Endodermal cell (in vitro differentiated cells): Measurements from ENCODE around the gene MICAL3. TPM values are rescaled to one million over a fixed set of nuclear protein-coding genes. Genes with fewer than 3 reads are reported as not detected.
"Not testable (repeated sequence)": the region's sequence is repeated elsewhere in the genome, so short reads cannot be mapped to it uniquely, and the experiment has no call there.

Experiments
- DNase-seq: peaks from one replicate; pipeline ENCODE4 v3.0.0-alpha.2; 2017
- H3K27ac ChIP-seq: 2 replicates; pipeline ENCODE4 v1.5.1; 2013; ENCODE audit warnings: mild to moderate bottlenecking, low read depth, low read length, moderate library complexity
- H3K27me3 ChIP-seq: 2 replicates; pipeline ENCODE4 v1.6.1; 2013; ENCODE audit warnings: mild to moderate bottlenecking, low read length, moderate library complexity; ENCODE audit not compliant: insufficient read depth, control insufficient read depth, poor library complexity, severe bottlenecking
- H3K36me3 ChIP-seq: 2 replicates; pipeline ENCODE4 v1.7.0; 2013; ENCODE audit warnings: mild to moderate bottlenecking, low read length, moderate library complexity; ENCODE audit not compliant: control insufficient read depth, insufficient read depth
- H3K4me1 ChIP-seq: one replicate; pipeline ENCODE4 v1.7.0; 2013; ENCODE audit warnings: low read length; ENCODE audit not compliant: control insufficient read depth, insufficient read depth
- H3K4me3 ChIP-seq: 2 replicates; pipeline ENCODE4 v1.5.1; 2013; ENCODE audit warnings: mild to moderate bottlenecking, low read length, moderate library complexity
- H3K9ac ChIP-seq: 2 replicates; pipeline ENCODE4 v1.6.1; 2013; ENCODE audit warnings: mild to moderate bottlenecking, low read length, moderate library complexity; ENCODE audit not compliant: poor library complexity, severe bottlenecking; ENCODE audit errors: extremely low read depth
- H3K9me3 ChIP-seq: 2 replicates; pipeline ENCODE4 v1.6.1; 2013; ENCODE audit warnings: mild to moderate bottlenecking, low read length, moderate library complexity; ENCODE audit not compliant: control insufficient read depth
- H3K27ac Mint-ChIP-seq: 2 replicates; pipeline ENCODE4 v1.8.0; 2020; ENCODE audit warnings: mixed read lengths
- H3K27me3 Mint-ChIP-seq: 2 replicates; pipeline ENCODE4 v1.8.0; 2021; ENCODE audit warnings: mild to moderate bottlenecking, mixed read lengths; ENCODE audit not compliant: insufficient read depth
- H3K36me3 Mint-ChIP-seq: 2 replicates; pipeline ENCODE4 v1.8.0; 2020; ENCODE audit warnings: low read depth, mixed read lengths
- H3K4me1 Mint-ChIP-seq: 2 replicates; pipeline ENCODE4 v1.8.0; 2020; ENCODE audit warnings: mixed read lengths
- H3K4me3 Mint-ChIP-seq: 2 replicates; pipeline ENCODE4 v1.8.0; 2020; ENCODE audit warnings: mild to moderate bottlenecking, moderate library complexity, mixed read lengths
- H3K9me3 Mint-ChIP-seq: 2 replicates; pipeline ENCODE4 v1.8.0; 2020; ENCODE audit warnings: mild to moderate bottlenecking, mixed read lengths
- CTCF ChIP-seq: fragments of 200-600 bp; sonication (generic); conservative IDR thresholded peaks from 2 replicates; pipeline ENCODE4 v1.5.0; 2021; ENCODE audit warnings: antibody characterized with exemption, mild to moderate bottlenecking
- WGBS, 2 experiments: methylation state at CpG; one replicate each; pipeline versions ENCODE4 v1.1.5 to v1.1.7; 2013; ENCODE audit warnings: missing lambda C conversion rate in 2 of 2, mixed read lengths in 1 of 2; ENCODE audit not compliant: insufficient coverage in 1 of 2, insufficient read length in 1 of 2; 5-methylcytosine and 5-hydroxymethylcytosine counted together
- total RNA-seq, 2 donors: library from RNA; stranded (reverse); fragmentation: NEBNext Ultra II Directional in 1 of 2; extraction: Animal tissue kit (Norgen Biotek cat#: 25700) in 1 of 2; gene quantifications; 2 replicates in 1 of 2; 3 replicates in 1 of 2; pipeline ENCODE4 v1.2.1, GENCODE V29; 2021

Gene MICAL3
- total RNA-seq, 2 donors from 2014 or later = 42.8 to 48.1 TPM

DNA sequence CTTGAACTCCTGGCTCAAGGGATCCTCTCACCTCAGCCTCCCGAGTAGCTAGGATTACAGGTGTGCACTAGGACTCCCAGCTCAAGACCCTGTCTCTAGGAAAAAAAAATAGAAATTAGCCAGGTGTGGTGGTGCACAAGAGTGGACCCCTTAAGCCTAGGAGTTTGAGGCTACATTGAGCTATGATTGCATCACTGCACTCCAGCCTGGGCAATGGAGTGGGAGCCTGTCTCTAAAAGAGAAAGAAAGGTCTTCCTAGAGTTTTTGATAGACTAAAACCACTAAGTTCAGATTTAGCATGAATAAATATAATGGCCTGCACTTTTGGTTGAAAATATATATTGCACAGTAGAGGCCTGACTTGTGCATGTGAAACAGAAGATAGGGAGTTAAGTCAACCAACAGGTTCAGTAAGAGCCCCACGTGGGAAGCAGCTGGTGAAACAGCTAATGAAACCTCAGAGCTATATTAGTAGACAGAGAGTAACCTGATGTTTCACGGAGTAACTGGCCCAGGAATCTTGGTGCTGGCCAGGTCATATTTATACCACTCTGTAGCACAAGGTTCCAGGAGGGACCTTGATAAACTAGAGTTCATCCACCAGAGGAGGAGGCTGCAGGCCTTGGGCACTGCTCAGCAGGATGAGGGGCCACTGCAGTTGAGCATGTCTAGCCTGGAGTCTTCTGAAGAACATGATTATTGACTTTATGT is 4.6 kb upstream of the MICAL3 start:
- H3K36me3 Mint-ChIP-seq = no peaks in the 10 kb centered on the region
- no peak overlapping the region for H3K9ac ChIP-seq
- no peak overlapping the region for H3K4me3 Mint-ChIP-seq
- WGBS, 2 experiments = 70 to 96% methylated on average over 2 to 3 of the region's 3 CpGs
- H3K27ac ChIP-seq = no peak overlapping the region
- H3K9me3 ChIP-seq = no peaks in the 10 kb centered on the region
- H3K4me1 ChIP-seq = no peaks in the 10 kb centered on the region
- peaks cover 56% of the 10 kb centered on the region for H3K27me3 ChIP-seq
- H3K4me1 Mint-ChIP-seq = peaks cover 3% of the 10 kb centered on the region
- no peak overlapping the region for H3K27ac Mint-ChIP-seq
- no peak overlapping the region for H3K4me3 ChIP-seq
- H3K36me3 ChIP-seq = no peaks in the 10 kb centered on the region
- DNase-seq = no peak
- TF ChIP-seq CTCF = no peak
- no peaks in the 10 kb centered on the region for H3K9me3 Mint-ChIP-seq
- peaks cover 34% of the 10 kb centered on the region for H3K27me3 Mint-ChIP-seq

GRCh38 chr22:18025898-18026297 is 1.5 kb upstream of the MICAL3 start:
- H3K4me3 ChIP-seq, H3K9me3 Mint-ChIP-seq, H3K36me3 ChIP-seq, H3K27ac ChIP-seq, H3K36me3 Mint-ChIP-seq, H3K4me1 ChIP-seq, H3K27ac Mint-ChIP-seq, DNase-seq, H3K9ac ChIP-seq, H3K9me3 ChIP-seq, H3K4me3 Mint-ChIP-seq: not testable (repeated sequence)
- H3K27me3 ChIP-seq = peaks cover 66% of the 10 kb centered on the region
- Mint-ChIP-seq H3K27me3 (peaks cover 44% of the 10 kb centered on the region), H3K4me1 (peaks cover 10% of the 10 kb centered on the region)
- 87 to 92% methylated on average over 2 to 4 of the region's 4 CpGs for WGBS, 2 experiments

GRCh38 chr22:18024956-18025720 is 777 bp upstream of the MICAL3 start:
- peaks cover 44% of the 10 kb centered on the region for H3K27me3 Mint-ChIP-seq
- TF ChIP-seq CTCF = no peak
- H3K36me3 Mint-ChIP-seq = no peaks in the 10 kb centered on the region
- Histone ChIP-seq H3K27ac (no peak overlapping the region), H3K4me1 (no peaks in the 10 kb centered on the region), H3K9ac (no peak overlapping the region), H3K9me3 (no peaks in the 10 kb centered on the region), H3K4me3 (peak overlapping the region; percentile 86), H3K27me3 (peaks cover 66% of the 10 kb centered on the region), H3K36me3 (no peaks in the 10 kb centered on the region)
- no peaks in the 10 kb centered on the region for H3K9me3 Mint-ChIP-seq
- DNase-seq = no peak
- 76 to 77% methylated on average over 20 to 21 of the region's 21 CpGs for WGBS, 2 experiments
- H3K4me3 Mint-ChIP-seq = peak overlapping the region; percentile 65
- H3K27ac Mint-ChIP-seq = no peak overlapping the region
- peaks cover 10% of the 10 kb centered on the region for H3K4me1 Mint-ChIP-seq
